ENCODE measurements around the gene LSM2. TPM values are rescaled to one million over a fixed set of nuclear protein-coding genes. Genes with fewer than 3 reads are reported as not detected.
"Not testable (repeated sequence)": the region's sequence is repeated elsewhere in the genome, so short reads cannot be mapped to it uniquely, and the experiment has no call there.

Gene LSM2
- total RNA-seq, 1 donor from 2014 or later = 55.8 TPM

- no peaks in the 10 kb centered on the region for H3K9me3 Mint-ChIP-seq
- H3K27ac Mint-ChIP-seq = peak overlapping the region; percentile 67
- H3K27me3 Mint-ChIP-seq (ENCODE audit: low read depth) = no peaks in the 10 kb centered on the region
- no peak for DNase-seq (ENCODE audit: low spot score in 2 of 2, unreplicated experiment in 2 of 2)
- H3K4me1 Mint-ChIP-seq = peaks cover 12% of the 10 kb centered on the region
- no peak for TF ChIP-seq CTCF (IDR thresholded peaks at IDR 0.05; ENCODE audit: unreplicated experiment)
- peak overlapping the region; percentile 99 for H3K4me3 Mint-ChIP-seq
- H3K36me3 Mint-ChIP-seq = peaks cover 11% of the 10 kb centered on the region
Observed at GRCh38 chr6:31794294-31794865, 12.4 kb downstream of the LSM2 start.

- H3K9me3 Mint-ChIP-seq; DNase-seq (ENCODE audit: low spot score in 2 of 2, unreplicated experiment in 2 of 2); H3K27me3 Mint-ChIP-seq (ENCODE audit: low read depth): not testable (repeated sequence)
- Mint-ChIP-seq H3K36me3 (peaks cover 11% of the 10 kb centered on the region), H3K4me3 (peak overlapping the region; percentile 99), H3K27ac (peak overlapping the region; percentile 67), H3K4me1 (peaks cover 12% of the 10 kb centered on the region)
Observed at GRCh38 chr6:31793927-31794245, 12.9 kb downstream of the LSM2 start.

- Mint-ChIP-seq H3K27ac (no peak overlapping the region), H3K4me1 (peaks cover 12% of the 10 kb centered on the region), H3K9me3 (no peaks in the 10 kb centered on the region), H3K27me3 (ENCODE audit: low read depth) (no peaks in the 10 kb centered on the region), H3K4me3 (no peak overlapping the region), H3K36me3 (peaks cover 10% of the 10 kb centered on the region)
- DNase-seq (ENCODE audit: low spot score in 2 of 2, unreplicated experiment in 2 of 2) = no peak
- no peak for TF ChIP-seq CTCF (IDR thresholded peaks at IDR 0.05; ENCODE audit: unreplicated experiment)
Observed at GRCh38 chr6:31792761-31793171, 14.0 kb downstream of the LSM2 start.

- H3K27ac Mint-ChIP-seq = no peak overlapping the region
- H3K36me3 Mint-ChIP-seq = peaks cover 8% of the 10 kb centered on the region
- no peak for DNase-seq (ENCODE audit: low spot score in 2 of 2, unreplicated experiment in 2 of 2)
- H3K27me3 Mint-ChIP-seq (ENCODE audit: low read depth) = no peaks in the 10 kb centered on the region
- H3K9me3 Mint-ChIP-seq = no peaks in the 10 kb centered on the region
- TF ChIP-seq CTCF (IDR thresholded peaks at IDR 0.05; ENCODE audit: unreplicated experiment) = no peak
- H3K4me3 Mint-ChIP-seq = no peak overlapping the region
- H3K4me1 Mint-ChIP-seq = peaks cover 12% of the 10 kb centered on the region
Observed at GRCh38 chr6:31792090-31792374, 14.7 kb downstream of the LSM2 start.

GRCh38 chr6:31791324-31792089 is 15.3 kb downstream of the LSM2 start:
- DNase-seq (ENCODE audit: low spot score in 2 of 2, unreplicated experiment in 2 of 2) = peak in 1 of 2 experiments; percentile 73
- Mint-ChIP-seq H3K4me3 (no peak overlapping the region), H3K27ac (no peak overlapping the region), H3K27me3 (ENCODE audit: low read depth) (no peaks in the 10 kb centered on the region), H3K36me3 (peaks cover 8% of the 10 kb centered on the region), H3K4me1 (peaks cover 12% of the 10 kb centered on the region), H3K9me3 (no peaks in the 10 kb centered on the region)
- peak; percentile 47 for TF ChIP-seq CTCF (IDR thresholded peaks at IDR 0.05; ENCODE audit: unreplicated experiment)

- no peaks in the 10 kb centered on the region for H3K9me3 Mint-ChIP-seq
- DNase-seq (ENCODE audit: low spot score in 2 of 2, unreplicated experiment in 2 of 2) = no peak
- peaks cover 25% of the 10 kb centered on the region for H3K36me3 Mint-ChIP-seq
- no peaks in the 10 kb centered on the region for H3K27me3 Mint-ChIP-seq (ENCODE audit: low read depth)
- H3K27ac Mint-ChIP-seq = no peak overlapping the region
- H3K4me3 Mint-ChIP-seq = no peak overlapping the region
- H3K4me1 Mint-ChIP-seq = no peaks in the 10 kb centered on the region
- TF ChIP-seq CTCF (IDR thresholded peaks at IDR 0.05; ENCODE audit: unreplicated experiment) = no peak
Observed at GRCh38 chr6:31785475-31785874, 21.3 kb downstream of the LSM2 start.
